GM19193 (cell line): ENCODE measurements around the gene MOB3A.

Experiments
- POLR2A ChIP-seq: IDR thresholded peaks from 4 replicates; pipeline ENCODE4 v1.6.1; 2011; ENCODE audit not compliant: insufficient read depth, insufficient read length; ENCODE audit errors: extremely low read depth

Gene MOB3A

DNA sequence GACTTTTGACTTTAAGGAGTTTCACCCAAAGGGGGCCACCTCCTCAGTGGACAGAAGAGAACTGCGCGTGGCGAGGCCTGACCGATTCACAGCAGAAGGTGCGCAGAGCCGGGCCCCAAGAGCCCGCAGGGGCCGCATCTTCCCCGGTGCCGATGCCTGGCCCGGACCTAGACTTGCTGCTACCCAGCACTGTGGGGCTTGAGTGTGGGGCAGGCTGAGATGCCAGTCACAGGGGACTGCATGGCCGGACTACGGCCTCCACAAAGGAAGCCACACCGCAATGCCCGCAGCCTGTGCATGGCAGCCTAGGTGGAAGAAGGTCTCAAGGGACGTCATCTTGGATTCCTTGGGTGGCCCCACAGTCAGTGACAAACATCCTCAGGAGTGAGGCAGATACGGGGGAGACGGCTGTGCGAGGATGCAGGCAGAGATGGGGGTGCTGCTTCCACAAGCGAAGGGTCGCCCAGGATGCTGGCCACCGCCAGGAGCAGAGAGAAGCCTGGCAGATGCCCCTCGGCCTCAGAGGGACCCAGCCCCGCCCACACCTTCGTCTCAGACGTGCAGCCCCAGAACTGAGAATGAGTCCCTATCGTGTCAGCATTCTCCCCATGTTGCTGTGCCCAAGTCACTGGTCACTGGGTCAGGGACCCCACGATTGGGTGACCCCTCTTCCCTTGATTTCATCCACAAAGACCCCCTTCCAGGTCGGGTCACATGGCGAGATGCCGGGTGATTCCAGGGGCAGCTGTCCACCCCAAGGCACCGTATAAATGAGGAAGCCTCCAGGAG is 16.9 kb downstream of the MOB3A start:
- TF ChIP-seq POLR2A, result no peak

DNA sequence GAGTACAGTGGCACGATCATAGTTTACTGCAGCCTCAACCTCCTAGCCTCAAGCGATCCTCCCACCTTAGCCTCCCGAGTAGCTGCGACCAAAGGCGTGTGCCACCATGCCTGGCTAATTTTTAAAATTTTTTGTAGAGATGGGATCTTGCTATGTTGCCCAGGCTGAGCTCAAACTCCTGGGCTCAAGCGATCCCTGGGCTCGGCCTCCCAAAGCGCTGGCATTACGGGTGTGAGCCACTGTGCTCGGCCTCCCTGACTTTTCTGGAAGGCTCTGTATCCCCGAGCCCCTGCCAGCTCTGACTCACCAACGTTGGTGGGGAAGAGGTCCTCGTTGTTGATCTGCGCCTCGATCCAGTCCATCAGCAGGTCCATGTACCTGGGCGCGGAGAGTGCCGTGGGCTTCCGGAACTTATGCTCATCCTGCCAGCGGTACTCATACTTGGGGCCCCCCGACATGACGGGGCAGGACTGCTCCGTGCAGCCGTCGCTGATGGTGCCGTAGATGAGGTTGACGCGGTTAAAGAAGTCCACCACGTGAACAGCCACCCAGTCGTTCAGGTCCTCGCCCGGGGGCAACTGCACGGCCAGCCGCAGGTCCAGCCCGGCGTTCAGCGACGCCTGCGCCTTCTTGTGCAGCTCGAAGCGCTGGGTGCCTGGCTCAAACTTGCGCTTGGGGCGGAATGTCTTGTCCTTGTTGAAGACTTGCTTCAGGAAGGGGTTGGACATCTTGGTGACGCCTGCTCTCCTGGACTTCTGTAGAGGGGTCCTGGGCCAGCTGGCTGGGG is 18.1 kb downstream of the MOB3A start:
- peak; percentile 34 for TF ChIP-seq POLR2A

DNA sequence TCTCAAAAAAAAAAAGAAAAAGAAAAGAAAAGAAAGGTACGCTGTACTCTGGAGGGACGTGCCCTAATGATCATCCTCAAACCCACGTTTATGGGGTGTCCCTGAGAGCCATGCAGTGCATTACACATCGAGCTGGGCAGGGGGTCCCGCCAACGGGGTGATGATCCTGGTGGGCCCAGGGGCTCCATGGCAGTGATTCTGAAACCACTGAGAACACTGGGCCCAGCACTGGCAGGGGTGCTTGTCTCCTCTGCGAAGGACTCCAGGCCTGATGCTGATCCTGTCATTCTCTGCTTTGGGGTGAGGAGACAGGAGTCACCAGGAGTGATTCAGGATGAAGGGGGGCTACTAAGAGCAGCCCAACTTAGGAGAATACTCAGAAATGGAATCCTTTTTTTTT is 18.7 kb downstream of the MOB3A start:
- no peak for TF ChIP-seq POLR2A

DNA sequence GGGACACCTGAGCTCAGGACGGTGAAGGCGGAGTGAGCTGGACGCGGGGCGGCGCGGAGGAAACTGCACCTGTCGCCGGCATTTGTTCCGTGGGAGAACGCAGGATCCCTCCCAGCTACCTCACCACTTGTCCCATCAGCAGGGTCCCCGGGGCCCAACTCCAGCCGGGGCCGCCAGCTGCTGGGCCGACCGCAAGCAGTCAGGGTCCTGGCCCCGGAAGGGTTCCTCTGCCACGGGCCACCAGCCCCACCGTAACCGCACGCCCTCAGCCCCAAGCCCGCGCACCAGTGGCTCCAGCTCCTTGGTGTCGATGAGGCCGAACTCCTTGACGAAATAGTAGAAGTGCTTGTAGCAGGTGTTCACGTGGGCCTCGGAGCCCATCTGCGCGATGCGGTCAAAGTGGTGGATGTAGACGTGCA is 19.6 kb downstream of the MOB3A start:
- no peak for TF ChIP-seq POLR2A

DNA sequence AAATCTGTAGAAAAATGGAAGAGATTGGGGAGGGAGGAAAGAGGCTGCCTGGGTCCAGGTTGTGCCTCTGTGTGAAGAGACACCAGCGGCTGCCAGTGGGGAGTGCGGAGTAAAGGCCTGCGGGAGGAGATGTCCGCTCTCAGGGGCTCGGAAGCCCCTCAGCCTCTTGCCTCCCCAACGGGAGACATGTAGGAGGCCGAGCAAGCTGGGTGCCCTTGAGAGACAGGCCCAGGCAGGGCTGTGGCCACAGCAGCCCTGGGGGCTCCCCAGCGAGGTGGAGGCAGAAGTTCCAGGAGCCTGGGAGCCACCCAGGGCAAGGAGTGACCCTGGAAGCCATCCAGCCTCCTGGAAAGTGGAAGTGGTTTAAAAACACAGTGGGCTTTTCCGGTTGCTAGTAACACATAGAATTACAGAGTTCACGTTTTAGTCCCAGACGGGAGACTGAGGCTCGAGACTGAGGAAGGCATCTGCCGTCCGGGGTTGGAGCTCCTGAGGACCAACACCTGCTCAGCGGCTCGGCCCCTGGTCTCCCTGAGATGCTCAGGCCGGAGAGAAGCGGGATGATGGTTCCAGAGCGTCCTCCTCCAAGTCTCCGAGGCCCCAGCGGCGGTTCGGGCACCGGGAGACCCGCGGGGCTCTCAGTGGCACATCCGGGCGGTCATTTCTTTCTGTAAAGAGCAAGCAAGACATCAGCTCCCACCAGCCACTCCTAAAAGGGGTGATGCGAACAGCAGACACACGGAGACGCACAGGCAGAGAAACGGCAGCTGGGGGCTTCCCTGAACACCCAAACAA is 23.2 kb downstream of the MOB3A start:
- peak; percentile 14 for TF ChIP-seq POLR2A

DNA sequence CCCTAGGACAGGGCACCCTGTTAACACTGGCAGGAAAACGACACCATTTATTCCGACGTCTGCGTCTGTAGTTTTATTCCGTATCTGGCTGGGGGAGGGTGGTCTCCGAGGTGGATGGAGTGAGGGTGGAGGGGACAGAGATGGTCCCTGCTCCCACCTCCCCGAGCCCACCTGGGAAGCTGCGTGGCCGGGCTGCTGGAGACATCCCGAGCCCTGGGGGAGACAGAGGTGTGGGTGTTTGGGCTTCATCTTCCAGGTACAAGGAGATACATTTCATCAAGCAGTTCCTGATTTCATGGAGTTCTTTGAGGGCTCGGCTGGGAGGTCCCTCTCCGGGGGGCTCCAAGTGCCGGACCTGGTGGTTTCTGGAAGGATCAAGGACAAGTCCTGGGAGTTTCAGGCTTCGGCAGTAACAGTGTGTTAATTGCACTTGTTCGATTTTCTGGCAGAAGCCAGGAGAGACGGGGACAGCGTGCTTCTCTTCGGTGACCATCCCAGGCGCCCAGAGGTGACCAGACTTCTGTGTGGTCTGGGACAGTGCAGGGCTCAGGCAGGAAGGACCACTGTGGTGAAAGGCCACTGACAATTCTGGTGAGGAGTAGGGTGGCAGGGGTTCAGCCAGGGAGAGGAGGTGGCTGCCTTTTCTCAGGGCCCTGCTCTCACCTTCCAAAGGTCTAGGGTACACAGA is 25.0 kb downstream of the MOB3A start:
- TF ChIP-seq POLR2A, result no peak

DNA sequence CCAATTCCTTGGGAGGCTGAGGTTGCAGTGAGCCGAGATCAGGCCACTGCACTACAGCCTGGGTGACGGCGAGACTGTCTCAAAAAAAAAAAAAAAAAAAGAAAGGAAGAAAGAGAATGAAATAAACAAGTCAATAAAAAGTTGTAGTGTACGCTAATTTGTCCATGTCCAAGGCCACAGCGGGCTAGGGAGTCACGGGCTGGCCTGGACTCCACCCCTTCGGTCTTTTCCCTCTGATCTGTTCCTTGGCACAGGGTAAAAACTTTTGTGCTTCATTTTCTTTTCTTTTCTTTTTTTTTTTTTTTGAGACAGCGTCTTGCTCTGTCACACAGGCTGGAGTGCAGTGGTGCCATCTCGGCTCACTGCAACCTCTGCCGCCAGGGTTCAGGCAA is 25.7 kb downstream of the MOB3A start:
- TF ChIP-seq POLR2A, result no peak

DNA sequence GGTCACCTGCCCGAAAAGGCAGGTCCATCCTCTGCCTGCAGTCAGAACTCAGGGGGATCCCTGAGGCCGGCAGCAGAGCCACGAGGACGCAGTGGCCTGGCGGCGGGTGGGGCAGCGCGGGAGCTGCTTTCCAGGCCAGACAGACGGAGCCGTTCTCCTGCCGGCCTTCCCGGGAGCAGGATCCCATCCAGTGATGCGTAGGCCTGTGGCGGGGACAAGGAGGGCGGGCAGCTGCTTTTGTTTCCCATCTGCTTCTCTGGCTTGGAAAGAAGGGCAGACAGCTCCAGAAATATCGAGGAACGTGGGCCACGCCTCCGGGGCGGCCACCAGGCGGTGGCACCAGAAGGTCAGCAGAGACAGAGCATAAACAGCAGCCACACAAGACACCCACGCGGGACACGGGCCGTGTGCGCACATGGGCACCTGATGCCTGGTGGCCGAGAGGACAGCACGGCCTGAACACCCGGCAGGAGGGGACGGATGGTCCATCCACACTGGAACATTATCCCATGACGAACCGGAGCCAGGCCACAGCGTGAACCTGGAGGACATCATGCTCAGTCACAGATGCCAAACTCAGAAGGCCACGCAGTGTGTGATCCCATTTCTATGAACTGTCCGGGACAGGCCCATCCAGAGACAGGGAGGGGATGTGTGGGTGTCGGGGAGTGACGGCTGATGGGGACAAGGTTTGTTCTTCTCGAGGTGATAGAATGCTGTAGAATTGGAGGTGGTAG is 31.2 kb downstream of the MOB3A start:
- no peak for TF ChIP-seq POLR2A

DNA sequence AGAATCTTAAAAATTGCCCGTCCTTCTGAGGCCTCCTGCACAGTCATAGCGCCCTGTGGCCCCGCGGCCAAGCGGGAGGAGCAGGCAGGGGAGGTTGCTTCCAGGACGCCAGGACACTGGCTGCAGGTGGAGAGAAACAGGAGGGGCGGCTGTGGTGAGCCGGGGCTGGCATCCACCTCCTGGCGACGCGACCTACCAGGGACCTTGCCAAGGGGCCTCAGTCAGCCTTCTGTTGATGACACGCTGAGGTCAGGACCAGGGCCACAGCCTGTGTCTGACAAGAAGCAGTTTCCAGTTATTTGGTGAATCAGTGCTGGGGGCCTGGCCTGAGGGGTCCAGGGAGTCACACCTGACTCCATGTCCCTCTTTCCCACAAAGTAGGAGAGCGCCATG is 31.7 kb downstream of the MOB3A start:
- TF ChIP-seq POLR2A, result no peak

DNA sequence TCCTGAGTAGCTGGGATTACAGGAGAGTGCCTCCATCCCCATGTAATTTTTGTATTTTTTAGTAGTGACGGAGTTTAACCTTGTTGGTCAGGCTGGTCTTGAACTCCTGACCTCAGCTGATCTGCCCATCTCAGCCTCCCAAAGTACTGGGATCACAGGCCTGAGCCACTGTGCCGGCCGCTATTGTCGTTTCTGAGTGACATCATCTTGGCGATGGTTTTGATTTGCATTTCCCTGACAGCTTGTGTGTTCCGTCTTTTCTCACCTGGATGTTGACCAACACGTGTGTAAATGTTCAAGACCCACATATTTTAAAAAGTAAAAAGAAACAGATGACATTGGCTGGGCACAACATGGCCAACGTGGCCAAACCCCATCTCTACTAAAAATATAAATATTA is 32.3 kb downstream of the MOB3A start:
- TF ChIP-seq POLR2A, result no peak

DNA sequence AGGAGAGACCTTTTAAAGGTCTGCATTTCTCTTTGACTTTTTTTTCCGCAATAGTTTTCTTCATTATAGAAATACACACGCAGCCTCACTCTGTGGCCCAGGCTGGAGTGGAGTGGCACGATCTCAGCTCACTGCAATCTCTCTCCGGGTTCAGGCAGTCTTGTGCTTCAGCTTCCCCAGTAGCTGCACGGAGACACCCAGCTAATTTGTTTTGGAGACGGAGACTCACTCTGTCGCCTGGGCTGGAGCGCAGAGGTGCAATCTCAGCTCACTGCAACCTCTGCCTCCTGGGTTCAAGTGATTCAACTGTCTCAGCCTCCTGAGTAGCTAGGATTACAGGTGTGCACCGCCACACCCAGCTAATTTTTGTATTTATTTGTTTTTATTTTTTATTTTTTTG is 33.4 kb downstream of the MOB3A start:
- no peak for TF ChIP-seq POLR2A

DNA sequence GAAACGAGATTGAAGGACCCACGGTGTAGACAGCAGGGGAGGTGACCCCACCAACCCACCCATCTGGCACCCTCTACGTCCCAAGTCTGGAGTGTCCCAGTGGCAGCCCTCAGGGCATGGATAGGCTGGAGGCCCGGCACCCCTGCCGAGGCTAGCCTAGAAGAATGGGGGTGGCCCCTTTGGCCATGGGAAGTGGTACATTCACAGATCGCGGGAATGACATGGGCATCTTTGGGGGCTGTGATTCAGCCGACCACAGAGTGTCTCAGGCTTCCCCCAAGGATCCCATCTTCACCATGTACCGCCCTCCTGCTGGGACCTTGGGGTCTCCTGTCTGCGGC is 33.8 kb downstream of the MOB3A start:
- no peak for TF ChIP-seq POLR2A

DNA sequence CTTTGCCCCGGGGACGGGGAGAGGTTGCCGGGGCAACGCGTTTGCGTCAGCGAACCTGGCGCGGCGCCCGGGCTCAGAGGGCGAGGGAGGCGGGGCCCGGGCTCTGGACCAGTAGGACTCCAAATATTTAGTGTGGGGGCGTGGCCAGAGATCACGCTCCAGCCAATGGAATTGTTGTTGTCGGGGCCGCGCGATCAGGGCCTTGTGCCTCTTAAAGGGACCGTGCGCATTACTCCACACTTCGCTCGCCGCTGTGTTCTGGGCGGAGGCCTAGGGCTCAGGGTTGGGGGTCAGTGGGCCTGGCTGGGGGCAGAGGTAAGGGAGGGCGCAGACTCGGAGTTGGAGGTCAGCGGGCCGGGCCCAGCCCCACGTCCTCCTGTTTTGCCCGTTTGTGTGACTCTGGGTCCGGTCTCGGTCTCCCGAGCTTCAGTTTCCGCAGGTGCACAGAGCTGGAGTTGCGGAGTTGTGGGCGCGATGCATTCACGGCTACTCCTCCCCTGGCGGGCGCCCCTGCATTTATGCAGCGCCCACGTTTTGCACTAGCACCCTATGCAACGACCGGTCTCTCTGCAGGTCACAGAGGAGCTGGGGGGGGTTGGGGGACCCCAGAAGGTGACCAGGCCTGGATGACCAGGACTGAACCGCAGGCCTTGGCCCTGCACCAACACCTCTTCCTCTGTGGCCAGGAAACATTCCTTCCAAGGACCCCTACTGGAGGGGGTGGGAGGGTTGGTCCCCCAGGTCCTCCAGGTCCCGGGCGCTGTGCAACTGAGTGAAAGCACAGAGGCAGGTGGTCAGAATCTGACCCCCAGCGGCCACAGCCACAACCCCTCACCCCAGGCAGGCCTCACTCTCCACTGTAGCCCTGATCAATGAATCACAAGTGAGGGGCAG is 34.4 kb downstream of the MOB3A start:
- peak; percentile 75 for TF ChIP-seq POLR2A
